Measurements from ENCODE around the gene LSM12.
A peak's percentile ranks its signal among the peaks of the same experiment; 100 is the strongest.
"Not testable (repeated sequence)": the region's sequence is repeated elsewhere in the genome, so short reads cannot be mapped to it uniquely, and the experiment has no call there.

LSM12 gene

DNA sequence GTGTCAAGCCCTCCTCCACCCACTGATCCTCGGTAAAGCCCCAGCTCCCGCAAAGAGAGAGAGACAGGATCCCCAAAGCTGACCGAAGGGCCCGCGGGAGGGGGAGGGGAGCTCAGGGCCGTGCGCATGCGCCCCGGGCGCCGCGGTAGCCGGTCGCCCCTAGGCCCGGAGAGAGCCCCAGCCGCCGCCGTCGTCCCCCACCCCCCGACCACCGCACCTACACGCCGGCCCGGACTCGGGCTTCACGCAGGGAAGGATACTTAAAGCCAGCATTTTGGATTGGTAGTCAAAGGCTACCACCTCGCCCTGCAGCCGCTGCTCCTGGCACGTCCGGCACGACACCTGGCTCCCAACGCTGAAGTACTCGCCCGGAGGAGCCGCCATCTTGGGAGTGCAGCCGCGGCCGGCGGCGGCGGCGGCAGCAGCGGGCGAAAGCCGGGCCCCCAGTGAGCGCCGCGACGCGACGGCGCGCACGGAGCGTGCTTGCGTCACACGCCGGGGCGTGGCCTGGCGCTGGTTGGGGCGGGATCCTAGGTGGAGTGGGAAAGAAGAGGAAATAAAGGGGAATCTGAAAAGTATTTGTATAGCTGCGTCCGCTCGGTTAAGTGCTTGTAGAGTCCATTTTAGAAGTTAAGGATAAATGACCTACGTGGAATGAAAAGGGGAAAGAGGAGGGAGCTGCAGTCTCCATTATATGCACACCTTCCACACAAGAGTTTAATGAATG is at the start of gene LSM12:
LSM12 (minus strand) TSS at position 468 of the 727 bp plus-strand sequence; CDS start at position 384, 84 bp downstream.
- peak; percentile 91 for DNase-seq

DNA sequence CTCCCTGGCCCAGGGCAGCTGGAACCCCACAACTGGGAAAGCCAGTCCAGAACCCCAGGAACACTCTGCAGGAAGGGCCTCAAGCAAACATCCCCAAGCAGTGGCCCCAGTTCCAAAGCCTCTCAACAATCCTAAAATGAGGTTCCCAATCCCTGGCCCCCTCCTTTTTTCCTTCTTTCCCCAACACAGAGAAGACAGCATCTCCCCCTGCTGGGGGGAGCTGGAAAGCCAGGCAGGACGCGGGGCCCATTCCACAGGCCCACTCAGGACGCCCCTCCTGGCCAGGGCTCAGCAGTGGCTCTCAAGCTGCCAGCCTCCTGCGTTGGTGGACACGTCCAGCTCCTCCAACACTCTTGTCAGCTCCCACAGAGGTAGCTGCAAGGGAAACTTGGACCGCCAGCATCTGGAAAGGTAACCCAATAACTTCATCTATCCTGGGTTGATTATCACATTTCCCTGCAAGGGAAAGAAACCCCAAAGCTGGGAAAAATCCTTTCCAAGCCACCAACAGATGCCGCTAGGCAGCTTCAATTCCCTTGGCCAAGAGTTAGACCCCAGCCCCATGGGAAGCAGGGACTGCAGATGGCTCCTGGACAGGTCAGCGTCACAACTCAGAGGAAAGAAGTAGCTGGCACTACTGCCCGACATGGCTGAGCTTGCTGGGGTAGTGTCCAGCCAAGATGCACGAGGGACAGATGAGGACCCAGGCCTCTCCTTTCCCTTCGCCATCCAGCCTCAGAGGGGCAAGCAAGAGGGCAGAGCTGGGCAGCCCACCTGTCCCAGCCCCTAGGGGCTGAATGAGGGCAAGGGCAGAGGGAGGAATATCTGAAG is 49.3 kb upstream of the LSM12 start:
- DNase-seq = no peak

DNA sequence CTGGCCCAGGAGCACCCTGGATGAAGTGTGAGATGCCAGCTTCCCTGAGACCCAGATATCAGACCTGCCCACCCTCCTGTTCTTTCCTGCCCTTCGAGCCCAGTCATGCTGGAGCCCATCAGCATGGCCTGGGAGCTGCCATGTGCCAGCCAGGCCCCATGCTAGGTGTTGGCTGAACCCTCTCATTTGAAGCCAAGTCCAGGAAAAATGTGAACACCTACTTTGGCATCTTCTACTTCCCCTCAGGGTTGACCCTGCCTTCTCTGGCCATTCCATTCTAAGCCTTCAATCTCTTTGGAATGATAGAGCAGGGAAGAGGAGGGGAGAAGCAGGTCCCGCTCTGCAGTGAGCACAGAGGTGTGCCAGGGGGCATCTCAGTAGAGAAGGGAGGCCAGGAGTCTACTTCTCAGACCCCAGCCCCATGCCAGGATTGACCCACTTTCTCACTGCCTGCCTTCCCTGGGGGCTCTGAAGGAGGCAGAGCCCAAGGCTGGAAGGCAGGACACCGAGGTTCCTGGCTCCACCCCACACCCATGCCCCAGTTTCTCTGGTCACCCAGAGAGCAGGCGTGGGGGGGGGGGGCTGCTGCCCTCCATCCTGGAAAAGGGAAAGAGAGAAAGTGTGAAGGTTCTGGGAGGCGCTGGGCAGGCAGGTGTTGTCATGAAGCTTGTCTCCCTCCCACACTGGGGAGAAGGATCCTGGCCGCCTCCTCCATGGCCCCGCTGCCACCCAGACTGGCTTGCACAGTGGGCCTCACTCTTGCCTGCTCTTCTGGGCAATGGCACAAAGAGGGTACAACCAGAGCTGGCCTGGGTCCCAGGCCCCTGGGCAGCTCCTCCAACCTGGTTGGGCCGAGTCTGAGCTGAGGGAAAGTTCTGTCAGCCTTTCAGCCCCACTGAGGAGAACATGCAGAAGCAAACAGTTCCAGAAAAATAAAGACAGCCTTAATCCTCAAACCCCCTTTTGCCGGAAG is 47.7 kb upstream of the LSM12 start:
- no peak for DNase-seq

DNA sequence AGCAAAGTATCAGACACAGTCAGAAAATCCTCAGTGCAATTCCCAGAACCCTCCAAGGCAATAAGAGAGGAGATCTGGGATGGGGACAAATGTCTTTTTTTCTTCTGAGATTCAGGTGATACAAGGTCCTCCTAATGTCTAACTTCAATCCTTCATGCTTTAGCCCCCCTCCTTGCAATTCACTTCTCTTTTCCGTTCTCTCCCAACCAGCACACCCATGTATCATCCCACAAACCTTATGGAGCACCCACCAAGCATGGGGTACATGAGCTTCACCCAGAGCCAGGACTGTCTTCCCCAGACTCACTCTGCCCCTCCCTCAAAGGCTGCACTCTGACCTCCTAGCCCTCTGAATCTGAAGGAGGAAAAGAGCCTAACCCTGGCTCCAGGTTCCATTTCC is 46.9 kb upstream of the LSM12 start:
- DNase-seq = no peak

DNA sequence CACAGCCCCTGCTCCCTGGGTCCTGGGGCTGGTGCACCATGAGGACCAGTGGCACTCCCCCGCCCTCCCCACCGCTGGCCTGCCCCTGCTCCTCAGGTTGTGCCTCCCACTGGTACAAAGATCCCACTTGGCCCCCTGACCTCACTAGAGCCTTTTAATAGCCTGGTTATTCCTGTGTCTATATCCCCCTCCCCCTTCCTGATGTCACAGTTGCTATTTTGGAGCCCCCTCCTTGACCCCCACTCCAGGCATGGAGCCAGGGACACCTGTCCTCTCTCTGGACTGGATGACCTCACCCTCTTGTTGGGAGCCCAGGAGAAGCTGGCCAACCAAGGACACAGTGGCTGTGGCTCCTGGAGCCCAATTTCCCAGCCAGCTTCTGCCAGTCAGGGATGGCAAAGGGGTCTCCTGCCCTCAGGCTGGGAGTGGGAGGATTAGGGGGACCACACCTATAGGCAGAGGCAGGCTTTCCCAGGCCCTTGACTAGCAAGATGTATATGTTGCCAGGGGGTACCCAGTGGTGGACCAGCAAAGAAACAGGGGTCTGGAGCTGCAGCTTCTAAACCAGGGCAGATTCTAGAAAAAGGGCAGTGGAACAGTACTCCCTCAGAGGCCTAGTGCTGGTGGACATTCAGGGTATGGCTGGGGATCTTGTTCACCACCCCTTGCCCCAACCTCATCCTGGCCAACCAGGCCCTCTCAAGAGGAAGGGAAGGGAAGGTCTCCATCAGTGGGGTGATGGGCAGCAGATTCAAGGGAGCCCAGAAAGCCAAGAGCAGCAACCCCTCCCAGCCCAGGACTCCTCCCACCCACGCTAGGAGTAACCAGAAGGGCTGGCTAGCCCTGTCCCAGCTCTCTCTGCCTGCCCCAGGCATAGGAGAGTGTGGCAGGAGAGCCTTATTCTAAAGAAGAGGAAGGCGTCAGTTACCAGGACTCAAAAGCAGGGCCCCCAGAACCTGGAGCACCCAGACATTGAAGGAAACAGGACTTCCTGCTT is 46.1 kb upstream of the LSM12 start:
- DNase-seq = no peak

DNA sequence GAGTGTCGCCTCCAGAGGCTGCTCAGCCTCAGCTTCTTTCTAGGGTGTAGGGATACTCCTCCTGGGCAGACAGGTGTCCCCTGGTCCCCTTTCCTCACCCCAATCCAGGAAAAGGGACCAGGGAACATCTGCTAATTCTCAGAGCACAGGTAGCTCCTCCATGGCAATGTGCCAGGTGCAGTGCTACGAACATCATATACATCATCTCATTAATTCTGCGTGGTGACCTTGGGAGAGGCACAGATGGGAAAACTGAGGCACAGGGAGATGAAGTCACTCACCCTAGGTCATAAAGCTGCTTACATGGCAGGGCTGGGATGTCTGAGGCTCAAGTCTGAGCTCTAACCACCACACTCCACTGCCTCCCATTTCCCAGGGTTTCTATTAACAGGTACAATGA is 45.3 kb upstream of the LSM12 start:
- no peak for DNase-seq

DNA sequence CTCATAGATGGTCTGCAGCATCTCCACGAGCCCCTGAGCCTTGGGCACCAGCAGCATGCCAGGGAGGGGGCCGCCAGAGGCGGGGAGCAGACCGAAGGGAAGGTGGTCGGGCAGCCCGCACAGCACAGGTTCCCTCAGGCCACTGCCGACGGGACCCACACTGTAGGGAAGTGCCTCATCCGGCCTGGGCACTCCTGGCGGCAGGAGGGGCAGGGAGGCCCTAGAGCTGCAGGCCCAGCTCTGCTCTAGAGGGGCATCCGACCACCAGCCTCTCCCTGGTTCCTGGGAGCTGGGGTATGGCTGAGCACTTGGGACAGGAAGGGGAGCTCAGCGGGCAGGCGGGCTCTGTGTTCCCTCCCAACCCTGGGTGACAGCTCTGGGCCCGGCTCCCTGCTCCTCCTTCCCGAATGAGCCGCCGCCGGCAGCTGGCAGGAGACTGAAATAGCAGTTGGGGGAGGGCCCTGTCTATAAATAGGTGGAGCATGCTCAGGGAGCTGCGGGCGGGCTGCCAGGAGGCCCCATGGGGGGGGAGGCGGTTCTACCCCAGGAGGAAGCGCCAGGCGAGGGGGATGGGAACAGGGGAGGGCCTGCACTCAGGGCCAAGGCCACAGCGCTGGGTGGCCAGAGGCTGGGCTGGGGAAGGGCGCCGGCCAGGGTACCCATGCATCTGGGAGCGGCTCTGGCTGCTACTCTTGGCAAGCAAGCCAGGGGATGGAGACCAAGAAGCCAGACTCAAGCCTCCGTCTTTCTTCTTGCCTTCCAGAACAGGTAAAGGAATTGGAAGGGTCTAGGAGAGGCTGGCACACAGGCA is 44.6 kb upstream of the LSM12 start:
- peak; percentile 55 for DNase-seq

DNA sequence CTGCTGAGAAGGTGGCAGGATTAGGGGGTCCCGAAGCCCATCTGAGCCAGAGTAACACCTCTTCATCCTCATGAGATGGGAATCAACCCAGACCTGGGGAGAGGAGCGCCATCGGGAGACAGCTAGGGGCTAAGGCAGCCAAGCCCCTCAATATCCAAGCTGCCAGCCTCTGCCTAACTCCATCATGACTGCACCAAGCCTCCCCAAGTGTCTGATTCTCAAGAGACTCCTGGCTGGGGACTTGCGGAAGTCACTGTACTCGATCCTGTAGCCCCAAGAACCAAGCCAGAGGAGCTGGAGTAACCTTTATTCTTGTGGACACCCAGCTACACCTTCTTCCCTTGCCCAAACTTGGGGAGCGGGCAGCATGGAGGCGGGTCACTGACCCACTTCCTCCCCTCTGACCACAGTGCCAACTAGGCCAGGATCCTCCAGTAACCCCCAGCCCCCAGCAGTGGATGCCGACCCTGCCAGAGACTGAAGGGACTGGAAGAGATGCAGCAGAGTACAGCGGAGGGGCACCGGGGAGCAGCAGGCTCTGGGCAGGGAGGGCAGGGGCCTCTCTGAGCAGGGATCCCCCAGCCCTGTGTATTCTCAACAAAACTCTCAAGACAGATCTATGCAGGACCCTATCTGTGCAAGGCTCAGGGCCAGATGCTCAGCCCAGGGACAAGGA is 43.7 kb upstream of the LSM12 start:
- no peak for DNase-seq

DNA sequence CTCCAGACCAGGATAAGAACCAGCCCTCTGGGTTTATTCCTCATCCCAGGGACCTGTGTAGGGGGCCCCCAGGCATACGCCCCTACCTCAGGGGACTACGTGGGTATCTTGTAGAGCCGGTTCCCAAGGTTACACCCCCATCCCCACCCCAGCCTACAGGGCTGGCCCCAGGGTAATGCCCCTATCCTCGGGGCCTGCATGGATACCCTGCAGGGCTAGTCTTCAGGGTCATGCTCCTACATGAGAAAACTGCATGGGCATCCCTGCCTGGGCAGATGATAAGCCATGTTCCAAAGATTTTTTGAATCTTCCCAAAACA is 42.8 kb upstream of the LSM12 start:
- no peak for DNase-seq

DNA sequence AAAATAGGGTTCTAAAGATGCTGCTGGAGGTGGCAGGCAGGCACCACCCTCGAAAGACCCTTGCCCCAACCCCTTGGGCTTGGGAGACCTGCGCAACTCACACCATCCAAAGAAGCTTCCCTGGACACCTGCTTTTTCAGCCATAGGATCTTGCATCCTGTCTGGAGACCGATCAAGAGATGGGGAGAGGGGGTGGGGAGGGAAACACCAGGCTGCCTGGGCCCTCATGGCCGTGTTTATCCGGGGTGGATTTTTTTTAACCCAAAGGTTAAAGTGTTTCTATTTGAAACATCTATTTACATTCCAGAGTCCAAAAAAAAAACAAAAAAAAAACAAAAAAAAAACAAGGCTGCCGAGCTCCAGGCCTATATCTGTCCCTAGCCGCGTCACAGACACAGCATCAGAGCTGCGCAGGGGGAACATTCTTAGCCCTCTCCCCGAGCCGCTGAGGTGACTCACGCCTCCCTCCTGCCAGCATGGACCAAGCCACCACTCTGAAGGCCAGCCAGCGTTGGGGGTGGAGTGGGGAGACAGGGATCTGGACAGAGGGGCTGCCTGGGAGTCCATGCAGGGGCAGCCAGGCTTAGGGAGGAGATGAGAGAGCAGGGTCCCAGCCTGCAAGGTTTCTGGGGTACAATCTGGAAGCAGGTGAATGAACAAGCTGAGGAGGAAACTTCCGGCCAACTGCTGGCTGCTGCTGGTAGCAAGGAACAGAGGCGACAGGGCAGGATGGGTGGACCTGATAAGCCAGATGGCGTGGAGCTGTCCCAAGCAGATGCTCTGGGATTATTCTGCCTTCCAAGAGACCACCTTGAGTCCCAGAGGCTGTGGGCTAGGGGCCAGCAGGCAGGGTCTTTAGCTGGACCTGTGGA is 42.2 kb upstream of the LSM12 start:
- DNase-seq = no peak

DNA sequence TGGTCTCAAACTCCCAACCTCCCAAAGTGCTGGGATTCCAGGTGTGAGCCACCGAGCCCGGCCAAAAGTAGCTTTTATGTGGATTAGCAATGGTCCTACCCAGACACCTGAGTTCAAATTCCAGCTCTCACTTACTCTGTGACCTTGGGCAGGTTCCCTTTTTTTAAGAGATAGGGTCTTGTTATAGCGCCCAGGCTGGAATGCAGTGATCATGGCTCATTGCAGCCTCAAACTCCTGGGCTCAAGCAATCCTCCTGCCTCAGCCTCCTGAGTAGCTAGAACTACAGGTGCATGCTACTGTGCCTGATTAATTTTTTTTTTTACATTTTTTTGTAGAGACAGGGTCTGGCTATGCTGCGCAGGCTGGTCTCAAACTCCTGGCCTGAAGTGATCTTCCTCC is 40.3 kb upstream of the LSM12 start:
- no peak for DNase-seq

DNA sequence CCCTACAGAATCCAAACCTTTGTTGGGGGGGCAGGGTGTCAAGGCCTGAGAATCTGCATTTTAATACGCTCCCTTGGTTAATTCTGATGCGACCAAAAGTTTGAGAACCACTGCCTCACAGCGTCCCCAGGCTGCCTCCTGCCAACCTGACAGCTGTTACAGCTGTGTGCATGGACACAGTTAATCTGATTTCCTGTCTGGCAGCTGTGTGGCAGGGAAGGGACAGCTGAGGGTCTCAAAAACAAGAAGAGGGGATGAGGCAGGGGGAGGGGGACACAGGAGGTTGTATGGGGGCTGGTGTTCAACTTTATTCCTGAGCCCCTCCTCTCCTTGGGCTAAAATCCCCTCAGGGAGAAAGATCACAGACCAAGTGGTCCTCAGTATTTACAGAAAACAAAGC is 39.5 kb upstream of the LSM12 start:
- DNase-seq = no peak

DNA sequence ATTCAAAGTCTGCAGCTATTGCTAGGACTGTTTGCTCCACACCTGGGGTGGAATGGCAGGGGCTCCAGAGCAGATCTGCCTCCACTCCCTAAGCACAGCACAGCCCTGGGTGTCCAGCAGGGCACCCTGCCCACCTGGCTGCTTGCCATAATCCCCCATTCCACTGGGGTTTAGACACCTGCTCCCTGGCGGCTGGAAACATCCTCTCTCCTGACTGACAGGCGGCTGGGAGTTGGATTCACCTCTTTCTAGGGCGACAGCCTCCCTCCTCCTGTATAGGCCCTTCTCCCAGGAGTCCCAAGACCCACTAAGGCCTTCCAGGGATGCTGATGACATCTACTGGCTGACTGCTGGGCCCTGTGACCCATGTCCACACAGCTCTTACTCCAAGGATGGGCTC is 39.0 kb upstream of the LSM12 start:
- DNase-seq = no peak

DNA sequence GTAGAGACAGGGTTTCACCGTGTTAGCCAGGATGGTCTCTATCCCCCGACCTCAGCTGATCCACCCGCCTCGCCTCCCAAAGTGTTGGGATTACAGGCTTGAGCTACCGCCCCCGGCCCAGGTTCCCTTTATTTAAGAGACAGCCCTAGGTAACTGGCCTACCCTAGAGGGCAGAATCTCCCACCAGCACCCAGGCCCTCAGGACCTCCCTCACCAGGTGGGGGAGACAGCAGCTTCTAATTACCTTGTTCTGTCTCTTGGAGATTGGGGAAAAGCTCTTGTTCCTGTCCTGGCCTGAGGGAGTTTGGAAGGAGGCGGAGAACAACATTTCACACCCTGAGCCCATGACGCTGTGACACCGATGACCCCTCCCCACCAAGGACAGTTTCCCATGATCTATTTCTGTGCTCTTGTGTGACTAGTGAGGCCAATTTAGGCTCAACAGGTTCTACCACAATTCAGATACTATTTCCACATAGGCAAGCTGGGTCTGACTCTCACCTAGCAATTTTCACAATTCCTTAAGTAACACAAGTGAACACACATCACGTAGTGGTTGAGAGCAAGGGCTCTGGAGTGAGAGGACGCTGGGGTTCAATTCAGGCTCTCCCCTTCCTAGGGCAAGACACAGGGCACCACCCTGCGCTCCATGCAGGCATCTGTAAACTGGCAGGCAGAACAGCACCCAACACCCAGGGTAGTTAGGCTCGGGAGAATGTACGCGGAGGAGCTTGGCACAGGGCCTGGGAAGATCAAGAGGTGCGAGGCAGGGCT is 36.6 kb upstream of the LSM12 start:
- no peak for DNase-seq

DNA sequence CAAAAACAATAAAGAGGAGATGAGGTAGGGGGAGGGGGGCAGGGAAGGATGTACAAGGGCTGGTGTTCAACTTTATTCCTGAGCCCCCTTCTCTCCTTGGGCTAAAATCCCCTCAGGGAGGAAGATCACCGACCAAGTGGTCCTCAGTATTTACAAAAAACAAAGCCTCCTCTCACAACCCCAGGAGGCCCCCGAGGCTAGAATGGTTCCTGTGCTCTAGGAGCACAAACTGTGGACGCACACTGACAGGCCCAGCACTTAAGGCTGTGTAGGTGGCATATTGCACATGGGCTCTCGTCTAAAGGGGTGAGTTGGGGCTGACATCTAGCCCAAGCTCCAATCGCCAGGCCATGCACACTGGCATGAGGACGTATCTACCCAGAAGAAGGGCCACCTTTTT is 35.4 kb upstream of the LSM12 start:
- not testable (repeated sequence) for DNase-seq

DNA sequence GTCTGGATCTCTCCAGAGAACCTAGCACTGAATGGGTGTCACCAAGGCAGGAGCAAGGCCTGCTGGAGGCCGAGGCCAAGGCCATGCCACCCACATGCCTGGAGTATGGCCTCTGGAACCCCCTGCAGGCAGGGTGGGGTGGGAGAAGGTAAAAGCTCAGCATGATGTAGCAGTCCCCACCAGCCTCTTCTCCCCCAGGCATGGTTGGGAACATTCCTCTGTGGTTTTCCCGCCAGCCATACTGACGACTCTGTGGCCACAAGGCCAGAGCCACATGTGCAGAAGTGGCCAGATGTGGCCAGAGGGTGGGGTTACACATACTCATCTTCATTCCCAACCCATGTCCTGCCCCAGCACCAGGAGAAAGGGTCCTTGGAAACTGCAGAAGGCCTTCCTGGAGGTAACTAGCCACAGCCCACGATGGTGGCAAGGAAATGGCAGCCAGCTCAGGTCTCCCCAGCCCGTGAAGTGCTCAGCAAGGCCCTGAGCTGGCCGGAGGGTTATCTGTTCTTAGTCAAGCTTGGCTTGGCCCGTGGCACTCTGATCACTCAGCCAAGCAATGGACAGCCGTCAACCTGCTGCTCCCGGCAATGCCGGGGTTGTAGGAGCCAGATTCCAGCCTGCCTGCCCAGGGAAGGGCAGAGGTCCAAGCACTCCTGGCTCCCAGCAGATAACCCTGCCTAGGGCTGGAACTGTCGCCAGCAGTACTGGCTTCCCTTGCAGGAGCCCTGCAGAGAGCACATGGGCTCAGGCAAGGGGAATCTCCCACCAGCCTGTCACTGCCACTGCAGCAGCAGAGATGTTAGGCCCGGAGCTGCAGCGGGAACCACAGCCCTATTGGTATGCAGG is 30.9 kb upstream of the LSM12 start:
- DNase-seq = no peak

DNA sequence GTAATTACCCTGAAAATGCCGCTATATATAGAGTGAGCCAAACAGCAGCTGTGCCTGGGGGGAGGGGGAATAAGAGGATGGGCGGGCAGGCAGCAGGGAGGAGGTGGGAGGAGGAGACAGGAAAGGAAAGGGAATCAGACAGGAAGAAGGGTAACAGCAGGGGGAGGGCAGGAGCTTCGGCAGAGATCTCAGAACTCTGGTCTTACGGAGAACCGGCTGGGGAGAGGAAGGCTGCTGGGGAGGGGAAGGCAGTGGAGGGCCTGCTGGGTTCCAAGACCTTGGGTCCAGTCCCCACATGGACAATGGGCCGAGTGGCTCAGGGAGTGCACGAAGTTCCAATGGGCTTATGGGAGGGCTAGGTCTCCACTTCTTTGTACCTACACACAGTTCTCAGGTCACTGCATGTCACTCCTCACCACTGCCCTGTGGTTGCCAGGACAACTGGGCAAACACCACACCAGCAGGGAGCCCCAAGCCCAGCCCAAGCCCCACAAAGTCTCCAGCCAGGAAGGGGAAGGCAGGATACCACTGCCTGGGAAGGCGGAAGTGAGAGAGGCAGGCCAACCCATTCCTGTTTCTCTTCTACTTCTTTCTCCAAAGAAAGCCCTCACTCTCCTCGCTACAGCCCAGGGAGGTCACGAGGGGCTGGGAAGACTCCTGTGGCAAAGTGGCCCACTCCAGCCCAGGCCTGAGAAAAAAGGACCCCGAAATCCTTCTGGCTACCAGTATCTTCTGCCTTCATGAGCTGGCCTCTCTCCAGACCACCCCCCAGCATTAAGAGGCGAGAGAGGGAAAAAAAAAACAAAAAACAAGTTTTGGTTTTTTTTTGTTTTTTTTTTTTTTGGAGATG is 29.4 kb upstream of the LSM12 start:
- no peak for DNase-seq
